SU-DHL-6 (cell line): Measurements from ENCODE around the gene IPCEF1.
"Not testable (repeated sequence)": the region's sequence is repeated elsewhere in the genome, so short reads cannot be mapped to it uniquely, and the experiment has no call there.

Source experiments
- H2AFZ ChIP-seq: fragments of 200-600 bp; sonication (generic); 2 replicates; pipeline ENCODE4 v1.6.1; 2014; ENCODE audit warnings: low read depth, mild to moderate bottlenecking, moderate library complexity, mixed read lengths, antibody characterized with exemption, low read length; ENCODE audit not compliant: severe bottlenecking
- H3F3A ChIP-seq: fragments of 200-600 bp; shearing (Covaris generic); 2 replicates; pipeline ENCODE4 v1.6.0; 2016; ENCODE audit warnings: antibody characterized with exemption, mild to moderate bottlenecking; ENCODE audit not compliant: insufficient read depth
- H3K27ac ChIP-seq: fragments of 200-600 bp; sonication (generic); 2 replicates; pipeline ENCODE4 v1.5.1; 2016; ENCODE audit warnings: low read depth, mild to moderate bottlenecking, low read length, moderate library complexity, mixed read lengths
- H3K27me3 ChIP-seq: fragments of 200-600 bp; sonication (generic), shearing (Covaris generic); 2 replicates; pipeline ENCODE4 v1.6.0; 2014; ENCODE audit warnings: mild to moderate bottlenecking, low read length
- H3K36me3 ChIP-seq: fragments of 200-600 bp; sonication (generic); 2 replicates; pipeline ENCODE4 v1.6.1; 2014; ENCODE audit warnings: mild to moderate bottlenecking, low read length, mixed read lengths
- H3K4me2 ChIP-seq: fragments of 300-600, 200-600 bp; shearing (Covaris generic), sonication (generic); 2 replicates; pipeline ENCODE4 v1.6.0; 2014; ENCODE audit warnings: low read length, low read depth, mild to moderate bottlenecking; ENCODE audit not compliant: poor library complexity, severe bottlenecking
- H3K4me3 ChIP-seq: fragments of 200-600 bp; sonication (generic); 2 replicates; pipeline ENCODE4 v1.5.1; 2014; ENCODE audit warnings: antibody characterized with exemption, low read length, mild to moderate bottlenecking, mixed read lengths; ENCODE audit not compliant: insufficient read depth, poor library complexity, severe bottlenecking
- H3K79me2 ChIP-seq: fragments of 200-600 bp; sonication (generic); 2 replicates; pipeline ENCODE4 v1.6.1; 2014; ENCODE audit warnings: mild to moderate bottlenecking, low read length, moderate library complexity; ENCODE audit not compliant: insufficient read depth
- H3K9ac ChIP-seq: fragments of 200-600 bp; sonication (generic); 2 replicates; pipeline ENCODE4 v1.7.0; 2014; ENCODE audit warnings: mild to moderate bottlenecking, low read length
- H3K9me2 ChIP-seq: fragments of 200-600 bp; sonication (generic); replicated peaks from 2 replicates; pipeline ENCODE4 v1.6.1; 2014; ENCODE audit warnings: low read length; ENCODE audit not compliant: insufficient read depth
- H3K9me3 ChIP-seq: fragments of 200-600 bp; sonication (generic); 2 replicates; pipeline ENCODE4 v1.6.1; 2014; ENCODE audit warnings: low read length, mixed read lengths; ENCODE audit not compliant: insufficient read depth
- H4K20me1 ChIP-seq: fragments of 200-600 bp; sonication (generic); 2 replicates; pipeline ENCODE4 v1.6.1; 2014; ENCODE audit warnings: low read depth, mild to moderate bottlenecking, antibody characterized with exemption, low read length, moderate library complexity, mixed read lengths
- CTCF ChIP-seq: fragments of 200-600 bp; sonication (generic); IDR thresholded peaks from one replicate; pipeline ENCODE4 v1.5.1; 2017; ENCODE audit warnings: antibody characterized with exemption, mild to moderate bottlenecking, low read length, moderate library complexity; ENCODE audit not compliant: insufficient read depth, poor library complexity, severe bottlenecking
- EZH2phosphoT487 ChIP-seq: fragments of 200-600 bp; sonication (generic), shearing (Covaris generic); conservative IDR thresholded peaks from 2 replicates; pipeline ENCODE4 v1.6.1; 2018; ENCODE audit warnings: mild to moderate bottlenecking, antibody characterized with exemption, low read length, moderate library complexity, mixed read lengths

Gene IPCEF1

DNA sequence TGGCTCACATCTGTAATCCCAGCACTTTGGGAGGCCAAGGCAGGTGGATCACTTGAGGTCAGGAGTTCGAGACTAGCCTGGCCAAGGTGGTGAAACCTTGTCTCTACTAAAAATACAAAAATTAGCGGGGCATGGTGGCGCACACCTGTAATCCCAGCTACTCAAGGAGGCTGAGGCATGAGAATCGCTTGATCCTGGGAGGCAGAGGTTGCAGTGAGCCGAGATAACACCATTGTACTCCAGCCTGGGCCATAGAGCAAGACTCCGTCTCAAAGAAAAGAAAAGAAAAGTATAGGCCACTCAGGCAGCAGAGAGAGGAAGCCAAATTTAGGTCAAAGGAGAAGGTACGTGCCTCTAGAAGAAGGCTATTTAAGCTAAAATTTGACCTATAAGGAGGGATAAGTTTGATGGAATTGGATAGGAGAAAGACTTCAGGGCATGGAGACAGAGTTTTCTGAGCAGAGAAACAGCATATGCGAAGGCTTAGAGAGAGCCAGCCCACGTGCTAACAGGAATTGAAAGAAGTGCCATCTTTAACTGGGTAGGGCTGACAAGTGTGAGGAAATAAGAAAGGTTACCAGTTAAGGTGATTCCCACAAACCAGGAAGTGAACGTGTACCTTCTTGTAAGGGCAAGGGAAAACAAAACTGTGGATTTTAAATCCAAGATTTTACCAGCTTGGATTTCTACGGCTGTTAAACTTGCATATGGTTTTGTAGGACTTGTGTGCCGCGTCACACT lies 113.8 kb downstream of the IPCEF1 start:
- Histone ChIP-seq H3K36me3 (no peaks in the 10 kb centered on the region), H3K9me3 (no peaks in the 10 kb centered on the region), H3K9me2 (no peaks in the 10 kb centered on the region), H2AFZ (no peak overlapping the region), H3K79me2 (no peaks in the 10 kb centered on the region), H3K27me3 (no peaks in the 10 kb centered on the region), H3K9ac (no peak overlapping the region), H3K27ac (no peak overlapping the region), H3K4me3 (no peak overlapping the region), H4K20me1 (no peaks in the 10 kb centered on the region), H3K4me2 (no peak overlapping the region), H3F3A (no peaks in the 10 kb centered on the region)
- TF ChIP-seq CTCF (no peak), EZH2phosphoT487 (no peak)

DNA sequence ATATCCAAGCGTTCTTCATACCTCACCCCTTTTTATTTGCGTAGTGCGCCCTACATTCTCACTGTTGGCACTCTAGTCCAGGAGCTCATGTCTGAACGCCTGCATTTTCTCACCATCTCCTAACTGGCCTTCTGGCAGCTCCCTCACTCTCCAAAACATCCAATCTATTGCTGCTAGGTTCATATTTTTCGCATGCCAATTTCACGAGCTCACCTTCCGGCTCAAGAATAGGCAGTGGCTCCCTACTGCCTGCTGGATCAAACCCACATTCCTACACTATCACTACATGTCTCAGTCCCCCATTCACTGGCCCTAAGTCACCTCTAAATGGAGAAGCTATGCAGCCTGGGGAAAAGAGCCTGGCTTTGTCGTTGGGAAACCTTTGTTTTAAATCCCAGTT lies 115.0 kb downstream of the IPCEF1 start:
- Histone ChIP-seq H3K79me2 (no peaks in the 10 kb centered on the region), H3K9me2 (no peaks in the 10 kb centered on the region), H3F3A (no peaks in the 10 kb centered on the region), H2AFZ (no peak overlapping the region), H3K27ac (no peak overlapping the region), H3K4me2 (no peak overlapping the region), H3K27me3 (no peaks in the 10 kb centered on the region), H3K4me3 (no peak overlapping the region), H4K20me1 (no peaks in the 10 kb centered on the region), H3K36me3 (no peaks in the 10 kb centered on the region), H3K9ac (no peak overlapping the region), H3K9me3 (no peaks in the 10 kb centered on the region)
- TF ChIP-seq EZH2phosphoT487 (no peak), CTCF (no peak)

DNA sequence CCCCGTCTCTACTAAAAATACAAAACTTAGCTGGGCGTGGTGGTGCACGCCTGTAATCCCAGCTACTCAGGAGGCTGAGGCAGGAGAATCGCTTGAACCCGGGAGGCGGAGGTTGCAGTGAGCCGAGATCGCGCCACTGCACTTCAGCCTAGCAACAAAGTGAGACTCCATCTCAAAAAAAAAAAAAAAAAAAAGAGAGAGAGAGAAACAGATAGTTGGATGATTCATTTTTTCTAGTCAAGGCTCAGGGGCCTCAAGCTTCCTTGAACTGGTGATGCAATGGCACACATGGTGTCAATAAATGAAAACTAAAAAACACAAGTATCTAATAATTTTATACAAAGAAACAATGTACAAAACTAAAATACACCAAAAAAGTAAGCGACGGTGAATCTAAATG lies 115.5 kb downstream of the IPCEF1 start:
- H3K9me3 ChIP-seq, H3K9me2 ChIP-seq, H3F3A ChIP-seq, H4K20me1 ChIP-seq, H3K79me2 ChIP-seq, H3K36me3 ChIP-seq, H3K4me3 ChIP-seq, H3K27me3 ChIP-seq, H3K27ac ChIP-seq, H3K4me2 ChIP-seq, H3K9ac ChIP-seq, H2AFZ ChIP-seq: not testable (repeated sequence)

DNA sequence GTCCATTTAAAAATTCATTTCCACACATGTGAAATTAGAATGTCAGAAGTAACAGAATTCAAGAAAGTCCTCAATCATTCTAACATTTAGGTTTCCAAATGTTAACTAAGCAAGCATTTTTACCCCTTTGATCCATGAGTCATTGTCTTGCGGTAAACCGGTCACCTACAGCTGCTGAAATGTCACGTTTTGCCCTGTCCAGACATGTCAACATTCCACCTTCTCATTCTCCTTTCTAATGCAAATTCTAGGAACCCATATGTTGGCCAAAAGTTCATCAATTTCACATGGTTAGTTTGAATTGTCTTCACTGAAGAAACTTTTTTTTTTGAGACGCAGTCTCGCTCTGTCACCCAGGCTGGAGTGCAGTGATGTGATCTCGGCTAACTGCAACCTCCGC lies 117.2 kb downstream of the IPCEF1 start:
- no peak overlapping the region for H2AFZ ChIP-seq
- TF ChIP-seq EZH2phosphoT487 (no peak), CTCF (no peak)
- no peaks in the 10 kb centered on the region for H3K36me3 ChIP-seq
- H3K27me3 ChIP-seq: no peaks in the 10 kb centered on the region
- H3K9me3 ChIP-seq: no peaks in the 10 kb centered on the region
- no peak overlapping the region for H3K4me3 ChIP-seq
- no peak overlapping the region for H3K27ac ChIP-seq
- no peaks in the 10 kb centered on the region for H3K9me2 ChIP-seq
- no peak overlapping the region for H3K4me2 ChIP-seq
- H3F3A ChIP-seq: no peaks in the 10 kb centered on the region
- H4K20me1 ChIP-seq: no peaks in the 10 kb centered on the region
- H3K9ac ChIP-seq: no peak overlapping the region
- H3K79me2 ChIP-seq: no peaks in the 10 kb centered on the region
